IPS-20b (cell line): ENCODE data around the gene ZCCHC10.
A peak's percentile ranks its signal among the peaks of the same experiment; 100 is the strongest.
"Not testable (repeated sequence)": the region's sequence is repeated elsewhere in the genome, so short reads cannot be mapped to it uniquely, and the experiment has no call there.

ENCODE experiments used
- H3K27ac ChIP-seq: one replicate; pipeline ENCODE4 v1.5.1; 2013; ENCODE audit warnings: low read length
- H3K27me3 ChIP-seq: 2 replicates; pipeline ENCODE4 v1.6.1; 2013; ENCODE audit warnings: mild to moderate bottlenecking, low read length, inconsistent platforms; ENCODE audit not compliant: insufficient read depth
- H3K36me3 ChIP-seq: 2 replicates; pipeline ENCODE4 v1.6.1; 2013; ENCODE audit warnings: low read depth, mild to moderate bottlenecking, inconsistent platforms, low read length, moderate library complexity; ENCODE audit not compliant: insufficient read depth
- H3K4me1 ChIP-seq: 2 replicates; pipeline ENCODE4 v1.6.1; 2013; ENCODE audit warnings: mild to moderate bottlenecking, control low read depth, inconsistent platforms, low read length, moderate library complexity; ENCODE audit not compliant: insufficient read depth
- H3K4me3 ChIP-seq: 2 replicates; pipeline ENCODE4 v1.5.1; 2013; ENCODE audit warnings: mild to moderate bottlenecking, low read length, inconsistent platforms
- H3K9ac ChIP-seq: 2 replicates; pipeline ENCODE4 v1.6.1; 2013; ENCODE audit warnings: low read depth, mild to moderate bottlenecking, inconsistent platforms, low read length, moderate library complexity
- H3K9me3 ChIP-seq: 2 replicates; pipeline ENCODE4 v1.6.1; 2013; ENCODE audit warnings: mild to moderate bottlenecking, low read depth, low read length, inconsistent platforms; ENCODE audit not compliant: insufficient read depth

ZCCHC10 gene

DNA sequence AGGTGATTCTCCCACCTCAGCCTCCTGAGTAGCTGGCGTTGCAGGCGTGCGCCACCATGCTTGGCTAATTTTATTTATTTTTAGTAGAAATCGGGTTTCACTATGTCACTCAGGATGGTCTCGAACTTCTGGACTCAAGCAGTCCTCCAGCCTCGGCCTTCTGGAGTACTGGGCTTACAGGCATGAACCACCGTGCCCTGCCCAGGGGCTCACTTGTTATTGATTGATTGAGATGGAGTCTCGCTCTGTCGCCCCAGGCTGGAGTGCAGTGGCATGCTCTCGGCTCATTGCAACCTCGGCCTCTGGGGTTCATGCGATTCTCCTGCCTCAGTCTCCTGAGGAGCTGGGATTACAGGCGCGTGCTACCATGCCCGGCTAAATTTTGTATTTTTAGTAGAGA is 27.1 kb upstream of the ZCCHC10 start:
- Histone ChIP-seq H3K27me3 (no peaks in the 10 kb centered on the region), H3K9ac (peak overlapping the region; percentile 100), H3K36me3 (0 out of 2 replicates have a peak, but pooled peaks cover 4% of the 10 kb centered on the region), H3K9me3 (no peaks in the 10 kb centered on the region), H3K27ac (no peak overlapping the region), H3K4me3 (peak overlapping the region; percentile 86), H3K4me1 (peaks cover 15% of the 10 kb centered on the region)

DNA sequence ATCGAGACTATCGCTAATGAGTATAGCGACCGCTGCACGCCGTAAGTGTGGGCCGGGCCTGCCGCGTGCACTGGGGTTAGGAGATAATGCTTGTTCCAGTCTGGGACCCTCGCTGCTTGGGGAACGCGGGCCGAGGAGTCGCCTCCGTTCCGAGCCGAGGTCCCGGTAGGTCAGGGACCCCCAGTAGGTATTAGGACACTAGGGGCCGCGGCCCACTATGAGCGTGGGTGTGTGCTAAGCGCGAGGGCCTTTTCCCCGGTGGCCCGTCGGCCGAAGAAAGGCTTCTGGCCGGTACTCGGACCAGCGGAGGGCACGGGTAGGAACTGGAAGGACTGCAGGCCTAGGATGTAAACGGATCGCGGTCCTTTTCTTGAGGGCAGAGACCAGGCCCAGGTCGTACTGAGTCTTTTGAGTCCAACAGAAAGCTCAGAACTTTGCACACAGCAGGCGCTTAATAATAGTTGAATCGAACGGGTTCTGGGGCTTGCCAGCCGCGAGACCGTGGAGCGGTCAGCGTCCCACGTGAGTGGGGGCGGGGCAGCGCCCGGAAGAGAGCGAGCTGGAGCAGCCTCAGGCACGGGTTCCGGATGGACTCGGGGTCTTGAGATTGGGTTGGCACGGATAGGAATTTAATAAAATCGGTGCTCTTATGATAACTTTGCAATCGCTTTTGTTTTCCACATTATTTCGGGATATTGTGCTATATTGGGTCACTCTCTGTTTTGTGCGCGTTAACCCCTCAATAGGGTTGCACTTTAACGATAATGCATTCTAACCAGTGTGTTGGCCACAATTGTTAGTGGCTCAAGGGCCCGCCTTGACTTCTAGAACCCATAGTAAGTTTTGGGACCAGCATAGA is 26.2 kb upstream of the ZCCHC10 start:
- peak overlapping the region; percentile 100 for H3K9ac ChIP-seq
- 0 out of 2 replicates have a peak, but pooled peaks cover 4% of the 10 kb centered on the region for H3K36me3 ChIP-seq
- no peaks in the 10 kb centered on the region for H3K27me3 ChIP-seq
- H3K9me3 ChIP-seq = no peaks in the 10 kb centered on the region
- peak overlapping the region; percentile 86 for H3K4me3 ChIP-seq
- peak overlapping the region; percentile 98 for H3K27ac ChIP-seq
- peaks cover 15% of the 10 kb centered on the region for H3K4me1 ChIP-seq

DNA sequence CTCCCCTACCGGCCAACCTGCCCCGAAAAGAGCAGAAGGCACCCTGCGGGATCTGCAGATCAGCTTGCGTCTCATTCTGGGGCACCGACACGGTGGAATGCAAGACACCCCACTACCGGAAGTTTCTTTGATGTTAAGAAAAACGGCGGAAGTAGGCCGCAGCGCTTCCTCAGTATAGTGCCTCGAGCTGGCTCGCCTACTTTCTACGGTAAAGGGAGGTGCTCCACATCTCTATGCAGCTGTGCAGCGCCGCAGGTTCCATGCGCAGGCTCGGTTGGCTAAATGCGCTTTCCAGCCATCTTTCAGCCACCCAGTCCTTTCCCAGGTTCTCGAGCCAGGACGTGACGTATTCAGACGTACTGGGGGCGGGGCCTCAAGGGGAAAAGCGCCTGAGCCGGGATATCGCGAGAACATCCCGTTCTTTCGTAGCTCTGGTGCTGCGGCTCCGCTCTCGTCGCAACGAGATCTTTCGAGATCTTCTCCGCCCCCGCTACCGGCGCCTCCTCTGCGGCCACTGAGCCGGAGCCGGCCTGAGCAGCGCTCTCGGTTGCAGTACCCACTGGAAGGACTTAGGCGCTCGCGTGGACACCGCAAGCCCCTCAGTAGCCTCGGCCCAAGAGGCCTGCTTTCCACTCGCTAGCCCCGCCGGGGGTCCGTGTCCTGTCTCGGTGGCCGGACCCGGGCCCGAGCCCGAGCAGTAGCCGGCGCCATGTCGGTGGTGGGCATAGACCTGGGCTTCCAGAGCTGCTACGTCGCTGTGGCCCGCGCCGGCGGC is 25.4 kb upstream of the ZCCHC10 start, which contains the start of gene HSPA4:
Gene HSPA4 (plus strand): TSS at position 472 of the 775 bp plus-strand sequence. CDS start 238 bp downstream, at position 710.
- H3K4me1 ChIP-seq = peaks cover 15% of the 10 kb centered on the region

DNA sequence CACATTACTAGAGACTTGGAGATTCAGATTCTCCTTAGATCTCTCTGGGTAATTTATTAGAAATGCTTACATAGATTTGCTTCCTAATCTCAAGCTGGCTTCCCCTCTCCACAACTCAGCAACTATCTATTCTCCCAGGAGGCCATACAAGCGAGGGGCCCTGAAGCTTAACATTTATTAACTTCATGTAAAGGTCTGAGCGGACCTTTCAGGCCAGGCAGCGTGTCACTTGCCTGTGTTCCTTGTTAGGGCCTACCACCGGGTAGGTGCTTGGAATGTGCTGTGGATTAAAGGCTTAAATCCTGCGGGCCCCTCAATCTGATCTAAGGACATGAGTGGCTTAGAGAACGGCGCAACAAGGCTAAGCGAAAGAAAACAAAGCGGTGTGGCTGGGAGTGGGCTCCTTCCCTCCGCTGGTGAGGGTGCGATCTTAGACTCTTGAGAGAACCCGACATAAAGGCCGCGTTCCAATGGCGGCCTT is 24.8 kb upstream of the ZCCHC10 start:
- Histone ChIP-seq H3K4me3 (peak overlapping the region; percentile 86), H3K27ac (peak overlapping the region; percentile 98), H3K9ac (peak overlapping the region; percentile 100), H3K27me3 (no peaks in the 10 kb centered on the region), H3K4me1 (peaks cover 15% of the 10 kb centered on the region), H3K36me3 (0 out of 2 replicates have a peak, but pooled peaks cover 4% of the 10 kb centered on the region), H3K9me3 (no peaks in the 10 kb centered on the region)

More for the DNA sequence above, 25.4 kb upstream of the ZCCHC10 start, which contains the start of gene HSPA4:
- Histone ChIP-seq H3K9ac (peak within 1 kb of the TSS; percentile 100), H3K4me3 (peak within 1 kb of the TSS; percentile 86), H3K9me3 (no peaks in the 10 kb centered on the region), H3K36me3 (0 out of 2 replicates have a peak, but pooled peaks cover 4% of the 10 kb centered on the region), H3K27ac (peak within 1 kb of the TSS; percentile 98), H3K27me3 (no peaks in the 10 kb centered on the region)

DNA sequence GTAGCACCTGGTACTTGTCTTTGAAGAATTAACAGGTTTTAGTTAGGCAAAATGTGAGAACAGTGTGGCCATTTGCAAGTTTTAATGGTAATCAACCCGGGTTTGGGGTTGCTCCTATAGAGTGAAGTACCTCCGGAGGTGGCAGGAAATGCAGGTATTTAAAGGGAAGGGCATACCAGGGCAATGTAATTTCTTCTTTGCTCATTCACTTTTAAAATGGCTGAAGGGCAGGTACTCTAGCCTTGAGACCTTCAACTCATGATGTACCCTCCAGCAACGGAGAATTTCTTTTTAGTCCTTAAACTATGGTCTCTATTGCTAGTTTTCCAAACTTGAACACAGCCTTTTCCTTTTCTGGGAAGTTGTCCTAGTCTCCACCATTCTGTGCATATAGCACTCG is 24.2 kb upstream of the ZCCHC10 start:
- Histone ChIP-seq H3K27me3 (no peaks in the 10 kb centered on the region), H3K9ac (peak overlapping the region; percentile 100), H3K27ac (peak overlapping the region; percentile 98), H3K4me1 (peaks cover 15% of the 10 kb centered on the region), H3K4me3 (peak overlapping the region; percentile 86), H3K9me3 (no peaks in the 10 kb centered on the region), H3K36me3 (0 out of 2 replicates have a peak, but pooled peaks cover 4% of the 10 kb centered on the region)

DNA sequence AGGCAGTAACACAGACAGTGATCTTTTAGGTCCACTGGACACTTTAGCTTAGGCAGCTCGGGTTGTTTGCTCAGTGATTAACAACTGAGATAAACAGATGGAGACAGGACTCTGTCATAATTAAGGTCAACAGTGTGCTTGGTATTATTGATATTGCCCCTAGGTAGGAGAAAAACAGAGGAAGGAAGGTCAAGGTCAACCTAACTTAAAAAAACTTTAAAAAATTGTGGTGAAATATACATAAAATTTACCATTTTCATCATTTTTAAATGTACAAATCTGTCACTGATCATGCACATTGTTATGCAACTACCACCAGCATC is 23.3 kb upstream of the ZCCHC10 start:
- no peaks in the 10 kb centered on the region for H3K9me3 ChIP-seq
- H3K27me3 ChIP-seq = no peaks in the 10 kb centered on the region
- peaks cover 15% of the 10 kb centered on the region for H3K4me1 ChIP-seq
- H3K4me3 ChIP-seq = no peak overlapping the region
- H3K27ac ChIP-seq = no peak overlapping the region
- 0 out of 2 replicates have a peak, but pooled peaks cover 4% of the 10 kb centered on the region for H3K36me3 ChIP-seq
- no peak overlapping the region; the same call in 1 of the 2 replicates for H3K9ac ChIP-seq

DNA sequence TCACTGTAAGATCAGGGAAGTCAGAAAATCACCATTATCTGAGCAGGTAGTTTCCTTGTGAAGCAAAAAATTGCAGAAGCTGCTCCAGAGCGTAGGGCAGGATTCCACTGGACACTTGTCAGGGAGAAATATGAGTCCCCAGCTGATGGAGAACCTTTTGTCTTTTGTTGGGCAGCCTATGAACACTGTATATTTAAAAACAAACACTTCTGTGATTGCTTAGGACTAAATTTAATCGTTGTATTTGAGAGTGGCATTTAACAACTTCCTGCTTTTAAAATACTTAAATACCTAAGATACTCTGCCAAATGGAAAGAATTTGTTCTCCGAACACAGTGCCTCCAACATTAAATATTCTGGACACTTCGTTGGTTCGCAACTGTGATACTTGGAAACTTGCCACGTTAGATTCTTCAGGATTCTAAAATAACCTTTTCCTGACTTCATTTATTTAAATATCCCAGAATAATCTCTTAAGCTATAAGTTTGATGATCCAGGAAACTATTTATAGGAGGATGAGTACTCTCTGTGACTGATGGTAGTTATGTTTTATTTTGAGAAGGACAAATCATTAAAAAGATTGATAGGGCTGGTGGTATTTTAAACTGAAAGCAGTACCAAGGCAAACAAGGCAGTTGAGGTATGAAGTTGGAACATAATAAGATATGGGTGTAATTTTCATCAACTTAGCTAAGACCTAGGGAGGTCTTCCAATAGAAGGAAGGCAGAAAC is 22.8 kb upstream of the ZCCHC10 start:
- H3K4me3 ChIP-seq = no peak overlapping the region
- no peak overlapping the region; the same call in 1 of the 2 replicates for H3K9ac ChIP-seq
- H3K9me3 ChIP-seq = no peaks in the 10 kb centered on the region
- peaks cover 15% of the 10 kb centered on the region for H3K4me1 ChIP-seq
- H3K27ac ChIP-seq = no peak overlapping the region
- H3K36me3 ChIP-seq = 0 out of 2 replicates have a peak, but pooled peaks cover 4% of the 10 kb centered on the region
- no peaks in the 10 kb centered on the region for H3K27me3 ChIP-seq

DNA sequence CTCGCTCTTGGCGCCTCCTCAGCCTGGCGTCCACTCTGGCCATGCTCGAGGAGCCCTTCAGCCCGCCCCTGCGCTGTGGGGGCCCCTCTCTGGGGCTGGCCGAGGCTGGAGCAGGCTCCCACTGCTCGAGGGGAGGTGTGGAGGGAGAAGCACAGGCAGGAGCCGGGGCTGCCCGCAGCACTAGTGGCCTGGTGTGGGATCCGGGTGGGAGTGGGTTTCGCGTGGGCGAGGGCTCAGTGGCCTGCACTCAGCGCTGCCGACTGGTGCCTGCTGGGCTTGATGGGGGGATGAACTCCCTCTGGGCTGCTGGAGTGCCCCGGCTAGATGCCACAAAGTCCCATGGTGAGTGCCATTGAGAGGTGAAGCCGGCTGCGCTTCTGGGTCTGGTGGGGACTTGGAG is 21.1 kb upstream of the ZCCHC10 start:
- Histone ChIP-seq H3K27me3 (no peaks in the 10 kb centered on the region), H3K36me3 (0 out of 2 replicates have a peak, but pooled peaks cover 3% of the 10 kb centered on the region), H3K27ac (no peak overlapping the region), H3K4me3 (no peak overlapping the region), H3K9ac (no peak overlapping the region), H3K4me1 (peaks cover 15% of the 10 kb centered on the region), H3K9me3 (no peaks in the 10 kb centered on the region)

DNA sequence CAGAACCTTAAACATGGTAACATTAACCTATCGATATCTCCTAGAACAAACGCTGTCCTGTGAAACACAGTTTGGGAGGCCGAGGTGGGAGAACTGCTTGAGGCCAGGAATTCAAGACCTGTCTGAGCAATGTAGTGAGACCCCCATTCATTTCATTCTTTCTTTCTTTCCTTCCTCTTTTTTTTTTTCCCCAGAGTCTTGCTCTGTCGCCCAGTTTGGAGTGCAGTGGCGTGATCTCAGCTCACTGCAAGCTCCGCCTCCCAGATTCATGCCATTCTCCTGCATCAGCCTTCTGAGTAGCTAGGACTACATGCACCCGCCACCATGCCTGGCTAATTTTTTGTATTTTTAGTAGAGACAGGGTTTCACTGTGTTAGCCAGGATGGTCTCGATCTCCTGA is 20.2 kb upstream of the ZCCHC10 start:
- H3K36me3 ChIP-seq, H3K27me3 ChIP-seq, H3K9ac ChIP-seq: not testable (repeated sequence)

DNA sequence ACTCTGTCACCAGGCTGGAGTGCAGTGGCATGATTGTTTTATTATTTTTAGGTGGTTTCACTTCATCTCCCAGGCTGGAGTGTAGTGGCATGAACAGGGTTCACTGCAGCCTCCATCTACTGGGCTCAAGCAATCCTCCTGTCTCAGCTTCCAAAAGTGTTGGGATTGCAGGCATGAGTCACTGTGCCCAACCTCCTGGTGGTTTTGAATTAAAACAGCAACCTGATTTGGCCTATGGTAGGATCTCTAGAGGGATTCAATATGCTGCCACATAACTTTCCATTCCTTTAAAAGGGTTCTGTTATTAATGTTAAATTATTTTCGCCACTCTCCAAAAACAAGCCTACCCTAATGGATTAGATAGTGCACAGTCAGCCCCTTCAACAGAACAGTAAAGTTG is 15.6 kb upstream of the ZCCHC10 start:
- Histone ChIP-seq H3K4me3 (no peak overlapping the region), H3K9me3 (no peaks in the 10 kb centered on the region), H3K9ac (no peak overlapping the region), H3K4me1 (no peaks in the 10 kb centered on the region), H3K27me3 (no peaks in the 10 kb centered on the region), H3K36me3 (no peaks in the 10 kb centered on the region), H3K27ac (no peak overlapping the region)

More for the DNA sequence above, 20.2 kb upstream of the ZCCHC10 start:
- H3K4me1 ChIP-seq = peaks cover 15% of the 10 kb centered on the region
- H3K9me3 ChIP-seq, H3K27ac ChIP-seq, H3K4me3 ChIP-seq: not testable (repeated sequence)
